HepG2 (cell line): ENCODE measurements around the gene SLC6A12.

Experiments
- TEAD2 ChIP-seq: sonication (generic); formaldehyde crosslinking; IDR thresholded peaks from 2 replicates; pipeline ENCODE4 v1.9.0; 2021; ENCODE audit warnings: missing genetic modification reagents
- ZFP36L2 ChIP-seq: sonication (generic); formaldehyde crosslinking; IDR thresholded peaks from 2 replicates; pipeline ENCODE4 v1.4.0; 2020; ENCODE audit warnings: missing genetic modification reagents
- ZFP90 ChIP-seq: sonication (generic); formaldehyde crosslinking; IDR thresholded peaks from 2 replicates; pipeline ENCODE4 v1.8.0; 2022; ENCODE audit warnings: missing genetic modification reagents, mild to moderate bottlenecking, inconsistent platforms, borderline replicate concordance

DNA sequence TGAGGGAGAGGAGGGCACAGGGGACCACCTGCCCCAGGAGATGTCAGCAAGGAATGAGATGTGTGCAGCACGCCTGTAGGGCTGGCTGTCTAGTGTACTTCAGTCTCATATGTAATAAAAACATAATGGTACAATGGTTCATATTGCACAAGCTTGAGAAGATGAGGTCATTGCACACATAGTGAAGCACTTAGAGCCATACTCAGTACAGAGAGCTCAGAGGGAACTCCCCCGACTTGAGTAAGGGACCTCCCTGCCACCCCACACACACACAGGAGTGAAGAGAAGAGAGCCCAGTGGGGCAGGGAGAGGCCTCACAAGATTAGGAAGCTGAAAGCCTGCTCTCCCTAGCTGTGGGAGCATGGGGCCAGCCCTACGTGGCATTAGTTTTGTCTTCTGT, 61.5 kb downstream of the SLC6A12 start:
- TF ChIP-seq TEAD2 (CRISPR knock-in tag) (no peak), ZFP36L2 (CRISPR knock-in tag) (no peak), ZFP90 (no peak)
